PC-9 (cell line): ENCODE results near the gene CARMIL3. TPM values are rescaled to one million over a fixed set of nuclear protein-coding genes. Genes with fewer than 3 reads are reported as not detected.

ENCODE experiments used
- BruUV-seq: library from RNA; stranded (reverse); fragments of 400-500 nt; replicated peaks from 2 replicates; lab custom pipeline; 2021; lab: Mats Ljungman, UMichigan
- CTCF ChIA-PET: fragments of 300-600 bp; sonication (Branson Sonifier 250); formaldehyde crosslinking; loops from one replicate; lab custom pipeline; 2022; ENCODE audit warnings: antibody characterized with exemption; lab: Charles Lee
- POLR2A ChIA-PET: fragments of 300-600 bp; sonication (Branson Sonifier 250); formaldehyde crosslinking; loops from one replicate; lab custom pipeline; 2022; ENCODE audit warnings: antibody characterized with exemption; ENCODE audit not compliant: unreplicated experiment; lab: Charles Lee
- DNase-seq, 2 experiments: peaks; one replicate each; pipeline versions ENCODE4 v3.0.0 to v3.0.0-alpha.2; 2015 to 2022; ENCODE audit warnings: mixed read lengths in 1 of 2
- H2AFZ ChIP-seq: fragments of 200-600 bp; sonication (generic); 2 replicates; pipeline ENCODE4 v1.8.1; 2017; ENCODE audit warnings: antibody characterized with exemption
- H3F3A ChIP-seq: fragments of 200-600 bp; sonication (generic); 2 replicates; pipeline ENCODE4 v1.8.1; 2017; ENCODE audit warnings: antibody characterized with exemption, mild to moderate bottlenecking, low read depth; ENCODE audit not compliant: insufficient read depth
- H3K27ac ChIP-seq: fragments of 200-600 bp; sonication (generic); 2 replicates; pipeline ENCODE4 v1.6.1; 2016; ENCODE audit warnings: mixed run types
- H3K27me3 ChIP-seq: fragments of 200-600 bp; sonication (generic); 2 replicates; pipeline ENCODE4 v1.6.1; 2016; ENCODE audit warnings: low read depth, mixed run types; ENCODE audit not compliant: insufficient read depth
- H3K36me3 ChIP-seq: fragments of 200-600 bp; sonication (generic); 2 replicates; pipeline ENCODE4 v1.6.1; 2016; ENCODE audit warnings: low read depth, mixed run types
- H3K4me1 ChIP-seq: fragments of 200-600 bp; sonication (generic); replicated peaks from 2 replicates; pipeline ENCODE4 v1.6.1; 2016; ENCODE audit warnings: mixed run types; ENCODE audit not compliant: insufficient read depth
- H3K4me2 ChIP-seq: fragments of 200-600 bp; sonication (generic); 2 replicates; pipeline ENCODE4 v1.6.1; 2017; ENCODE audit warnings: mixed run types
- H3K4me3 ChIP-seq: fragments of 200-600 bp; sonication (generic); 2 replicates; pipeline ENCODE4 v1.6.1; 2016; ENCODE audit warnings: mixed run types
- H3K79me2 ChIP-seq: fragments of 200-600 bp; sonication (generic); 2 replicates; pipeline ENCODE4 v1.6.1; 2017; ENCODE audit warnings: low read depth, mixed run types
- H3K9me2 ChIP-seq: fragments of 200-600 bp; sonication (generic); 2 replicates; pipeline ENCODE4 v1.8.1; 2017; ENCODE audit warnings: mild to moderate bottlenecking; ENCODE audit not compliant: insufficient read depth
- H3K9me3 ChIP-seq: fragments of 200-600 bp; sonication (generic); 2 replicates; pipeline ENCODE4 v1.8.1; 2016; ENCODE audit warnings: low read depth; ENCODE audit not compliant: insufficient read depth
- H4K20me1 ChIP-seq: fragments of 200-600 bp; sonication (generic); 2 replicates; pipeline ENCODE4 v1.8.1; 2017; ENCODE audit not compliant: insufficient read depth
- EZH2 ChIP-seq: fragments of 200-600 bp; sonication (generic); IDR thresholded peaks from 2 replicates; pipeline ENCODE4 v1.8.0; 2017; ENCODE audit warnings: antibody characterized with exemption, low read depth
- intact Hi-C: fragments of 100-400 bp; cut with micrococcal nuclease; formaldehyde crosslinking; loops from one replicate; pipeline ENCODE4 v1.10.0; 2022; ENCODE audit not compliant: unreplicated experiment
- total RNA-seq: library from RNA; stranded (reverse); gene quantifications from 2 replicates; pipeline ENCODE4 v1.2.3, GENCODE V29; 2021
- TF ChIP-seq, protein P1 (sequence below): fragments of 200-600 bp; sonication (generic); conservative IDR thresholded peaks from 2 replicates; pipeline ENCODE4 v1.6.1; 2017; ENCODE audit warnings: mixed run types, antibody characterized with exemption, mild to moderate bottlenecking, moderate library complexity

The CARMIL3 gene
- total RNA-seq, 1 experiment from 2014 or later = not detected

DNA sequence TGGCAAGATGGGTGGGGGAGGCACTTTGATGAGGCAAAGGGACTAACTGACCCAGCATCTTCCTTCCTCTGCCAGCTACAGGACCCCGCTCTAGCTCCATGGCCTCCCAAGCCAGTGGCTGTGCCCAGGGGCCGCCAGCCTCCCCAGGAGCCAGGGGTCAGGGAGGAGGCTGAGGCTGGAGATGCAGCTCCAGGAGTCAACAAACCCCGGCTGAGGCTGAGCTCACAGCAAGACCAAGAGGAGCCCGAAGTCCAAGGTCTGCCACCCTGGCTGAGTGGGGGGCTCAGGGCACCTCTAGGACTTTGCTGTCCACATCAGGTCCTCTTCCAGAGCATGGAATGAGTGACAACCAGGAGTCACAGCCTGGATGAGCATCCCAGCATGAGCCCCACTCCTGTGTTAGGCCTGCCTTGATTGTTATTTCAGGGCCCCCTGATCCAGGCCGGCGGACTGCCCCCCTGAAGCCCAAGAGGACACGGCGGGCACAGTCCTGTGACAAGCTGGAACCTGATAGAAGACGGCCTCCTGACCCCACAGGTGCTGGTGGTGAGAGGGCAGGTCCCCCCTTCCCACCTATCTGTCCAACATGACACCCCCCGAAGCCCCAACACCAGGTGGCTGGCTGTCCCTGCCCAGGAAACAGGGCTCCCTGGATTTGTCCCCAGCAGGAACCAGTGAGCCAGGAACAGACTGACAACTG, 17.1 kb downstream of the CARMIL3 start:
- Histone ChIP-seq H3K9me2 (no peaks in the 10 kb centered on the region), H3K9me3 (no peaks in the 10 kb centered on the region), H2AFZ (no peak overlapping the region), H3K36me3 (no peaks in the 10 kb centered on the region), H3K4me2 (no peak overlapping the region), H3K4me3 (no peak overlapping the region), H3K4me1 (no peaks in the 10 kb centered on the region), H3K27me3 (peaks cover 13% of the 10 kb centered on the region), H4K20me1 (no peaks in the 10 kb centered on the region), H3K79me2 (no peaks in the 10 kb centered on the region), H3F3A (no peaks in the 10 kb centered on the region), H3K27ac (no peak overlapping the region)
- DNase-seq = no peak
- TF ChIP-seq, protein P1, sequence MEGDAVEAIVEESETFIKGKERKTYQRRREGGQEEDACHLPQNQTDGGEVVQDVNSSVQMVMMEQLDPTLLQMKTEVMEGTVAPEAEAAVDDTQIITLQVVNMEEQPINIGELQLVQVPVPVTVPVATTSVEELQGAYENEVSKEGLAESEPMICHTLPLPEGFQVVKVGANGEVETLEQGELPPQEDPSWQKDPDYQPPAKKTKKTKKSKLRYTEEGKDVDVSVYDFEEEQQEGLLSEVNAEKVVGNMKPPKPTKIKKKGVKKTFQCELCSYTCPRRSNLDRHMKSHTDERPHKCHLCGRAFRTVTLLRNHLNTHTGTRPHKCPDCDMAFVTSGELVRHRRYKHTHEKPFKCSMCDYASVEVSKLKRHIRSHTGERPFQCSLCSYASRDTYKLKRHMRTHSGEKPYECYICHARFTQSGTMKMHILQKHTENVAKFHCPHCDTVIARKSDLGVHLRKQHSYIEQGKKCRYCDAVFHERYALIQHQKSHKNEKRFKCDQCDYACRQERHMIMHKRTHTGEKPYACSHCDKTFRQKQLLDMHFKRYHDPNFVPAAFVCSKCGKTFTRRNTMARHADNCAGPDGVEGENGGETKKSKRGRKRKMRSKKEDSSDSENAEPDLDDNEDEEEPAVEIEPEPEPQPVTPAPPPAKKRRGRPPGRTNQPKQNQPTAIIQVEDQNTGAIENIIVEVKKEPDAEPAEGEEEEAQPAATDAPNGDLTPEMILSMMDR = no peak
- TF ChIP-seq EZH2 = no peak
- BruUV-seq = no TSS peak
- POLR2A ChIA-PET = interaction anchor here (0.6 to 0.7 kb wide), 2 partner anchors 540 to 864 kb away, joined by 4 to 6 read pairs; no protein-coding TSS in a partner anchor
- CTCF ChIA-PET = interaction anchor here (0.7 kb wide), 1 partner anchor 11 kb away, joined by 11 read pairs; no protein-coding TSS in a partner anchor
- intact Hi-C loops = no loop called here

GRCh38 chr14:24069411-24069735, 17.6 kb downstream of the CARMIL3 start:
- Histone ChIP-seq H3F3A (no peaks in the 10 kb centered on the region), H3K9me3 (no peaks in the 10 kb centered on the region), H3K4me2 (no peak overlapping the region), H3K36me3 (no peaks in the 10 kb centered on the region), H2AFZ (no peak overlapping the region), H3K4me3 (no peak overlapping the region), H3K27me3 (peaks cover 13% of the 10 kb centered on the region), H4K20me1 (no peaks in the 10 kb centered on the region), H3K9me2 (no peaks in the 10 kb centered on the region), H3K27ac (no peak overlapping the region), H3K79me2 (no peaks in the 10 kb centered on the region), H3K4me1 (no peaks in the 10 kb centered on the region)
- BruUV-seq = no TSS peak
- intact Hi-C loops = no loop called here
- TF ChIP-seq, protein P1 = no peak
- TF ChIP-seq EZH2 = no peak
- no peak for DNase-seq
- ChIA-PET CTCF (no interaction called here), POLR2A (interaction anchor here (0.6 to 0.7 kb wide), 2 partner anchors 541 to 864 kb away, joined by 4 to 6 read pairs; no protein-coding TSS in a partner anchor)

GRCh38 chr14:24070285-24071143, 18.7 kb downstream of the CARMIL3 start:
- ChIA-PET POLR2A (interaction anchor here (0.6 kb wide), 1 partner anchor 86 kb away, joined by 3 read pairs; no protein-coding TSS in a partner anchor), CTCF (no interaction called here)
- intact Hi-C loops = no loop called here

More at GRCh38 chr14:24070285-24071143, 18.7 kb downstream of the CARMIL3 start:
- H3K36me3 ChIP-seq = no peaks in the 10 kb centered on the region
- no peaks in the 10 kb centered on the region for H4K20me1 ChIP-seq
- DNase-seq = no peak
- TF ChIP-seq, protein P1 = no peak
- TF ChIP-seq EZH2 = no peak
- no peaks in the 10 kb centered on the region for H3K79me2 ChIP-seq
- no peaks in the 10 kb centered on the region for H3F3A ChIP-seq
- H3K27ac ChIP-seq = no peak overlapping the region
- no TSS peak for BruUV-seq
- H3K4me1 ChIP-seq = no peaks in the 10 kb centered on the region
- H3K4me2 ChIP-seq = no peak overlapping the region
- peaks cover 13% of the 10 kb centered on the region for H3K27me3 ChIP-seq
- H3K9me2 ChIP-seq = no peaks in the 10 kb centered on the region
- no peak overlapping the region for H2AFZ ChIP-seq
- H3K9me3 ChIP-seq = no peaks in the 10 kb centered on the region
- H3K4me3 ChIP-seq = no peak overlapping the region
